ENCODE data around the gene HLA-DRA. TPM values are rescaled to one million over a fixed set of nuclear protein-coding genes. Genes with fewer than 3 reads are reported as not detected.

The HLA-DRA gene
- total RNA-seq, 1 experiment from 2014 or later = 2.8 TPM

DNA sequence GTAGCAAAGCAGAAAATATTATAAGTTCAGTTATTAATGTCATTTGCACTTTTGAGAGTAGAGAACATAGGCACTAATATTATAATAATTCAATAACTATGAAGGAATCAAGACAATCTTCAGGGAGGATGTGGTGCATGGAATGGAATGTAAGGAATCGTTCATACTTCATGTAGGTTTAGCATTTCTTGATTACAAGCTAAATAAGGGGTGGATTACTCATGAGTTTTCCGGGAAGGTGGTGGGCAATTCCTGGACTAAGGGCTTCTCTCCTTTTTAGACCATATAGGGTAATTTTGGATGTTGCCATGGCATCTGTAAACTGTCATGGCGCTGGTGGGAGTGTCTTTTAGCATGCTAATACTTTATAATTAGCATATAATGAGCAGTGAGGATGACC, 23.7 kb upstream of the HLA-DRA start:
- no peak for ATAC-seq
- H3K27ac Mint-ChIP-seq = no peak overlapping the region
- H3K4me3 Mint-ChIP-seq = peak overlapping the region; percentile 64; the same call in 1 of the 2 replicates
- POLR2A ChIA-PET = no interaction called here
- no peaks in the 10 kb centered on the region for H3K36me3 Mint-ChIP-seq
- TF ChIP-seq CREB1 (CRISPR knock-in tag; IDR thresholded peaks at IDR 0.05) (no peak), NFATC4 (CRISPR knock-in tag; IDR thresholded peaks at IDR 0.05) (no peak), GABPB1 (CRISPR knock-in tag; IDR thresholded peaks at IDR 0.05) (no peak), ELF4 (CRISPR knock-in tag; IDR thresholded peaks at IDR 0.05; ENCODE audit: low read depth) (no peak), NFE2L1 (CRISPR knock-in tag; IDR thresholded peaks at IDR 0.05) (no peak), MXD4 (CRISPR knock-in tag; IDR thresholded peaks at IDR 0.05; ENCODE audit: borderline replicate concordance) (no peak)
- TF ChIP-seq, protein P1, sequence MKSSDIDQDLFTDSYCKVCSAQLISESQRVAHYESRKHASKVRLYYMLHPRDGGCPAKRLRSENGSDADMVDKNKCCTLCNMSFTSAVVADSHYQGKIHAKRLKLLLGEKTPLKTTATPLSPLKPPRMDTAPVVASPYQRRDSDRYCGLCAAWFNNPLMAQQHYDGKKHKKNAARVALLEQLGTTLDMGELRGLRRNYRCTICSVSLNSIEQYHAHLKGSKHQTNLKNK (CRISPR knock-in tag; IDR thresholded peaks at IDR 0.05) = no peak
- TF ChIP-seq, protein P2, sequence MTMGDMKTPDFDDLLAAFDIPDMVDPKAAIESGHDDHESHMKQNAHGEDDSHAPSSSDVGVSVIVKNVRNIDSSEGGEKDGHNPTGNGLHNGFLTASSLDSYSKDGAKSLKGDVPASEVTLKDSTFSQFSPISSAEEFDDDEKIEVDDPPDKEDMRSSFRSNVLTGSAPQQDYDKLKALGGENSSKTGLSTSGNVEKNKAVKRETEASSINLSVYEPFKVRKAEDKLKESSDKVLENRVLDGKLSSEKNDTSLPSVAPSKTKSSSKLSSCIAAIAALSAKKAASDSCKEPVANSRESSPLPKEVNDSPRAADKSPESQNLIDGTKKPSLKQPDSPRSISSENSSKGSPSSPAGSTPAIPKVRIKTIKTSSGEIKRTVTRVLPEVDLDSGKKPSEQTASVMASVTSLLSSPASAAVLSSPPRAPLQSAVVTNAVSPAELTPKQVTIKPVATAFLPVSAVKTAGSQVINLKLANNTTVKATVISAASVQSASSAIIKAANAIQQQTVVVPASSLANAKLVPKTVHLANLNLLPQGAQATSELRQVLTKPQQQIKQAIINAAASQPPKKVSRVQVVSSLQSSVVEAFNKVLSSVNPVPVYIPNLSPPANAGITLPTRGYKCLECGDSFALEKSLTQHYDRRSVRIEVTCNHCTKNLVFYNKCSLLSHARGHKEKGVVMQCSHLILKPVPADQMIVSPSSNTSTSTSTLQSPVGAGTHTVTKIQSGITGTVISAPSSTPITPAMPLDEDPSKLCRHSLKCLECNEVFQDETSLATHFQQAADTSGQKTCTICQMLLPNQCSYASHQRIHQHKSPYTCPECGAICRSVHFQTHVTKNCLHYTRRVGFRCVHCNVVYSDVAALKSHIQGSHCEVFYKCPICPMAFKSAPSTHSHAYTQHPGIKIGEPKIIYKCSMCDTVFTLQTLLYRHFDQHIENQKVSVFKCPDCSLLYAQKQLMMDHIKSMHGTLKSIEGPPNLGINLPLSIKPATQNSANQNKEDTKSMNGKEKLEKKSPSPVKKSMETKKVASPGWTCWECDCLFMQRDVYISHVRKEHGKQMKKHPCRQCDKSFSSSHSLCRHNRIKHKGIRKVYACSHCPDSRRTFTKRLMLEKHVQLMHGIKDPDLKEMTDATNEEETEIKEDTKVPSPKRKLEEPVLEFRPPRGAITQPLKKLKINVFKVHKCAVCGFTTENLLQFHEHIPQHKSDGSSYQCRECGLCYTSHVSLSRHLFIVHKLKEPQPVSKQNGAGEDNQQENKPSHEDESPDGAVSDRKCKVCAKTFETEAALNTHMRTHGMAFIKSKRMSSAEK (CRISPR knock-in tag; IDR thresholded peaks at IDR 0.05; ENCODE audit: borderline replicate concordance) = no peak
- TF ChIP-seq, protein P3, sequence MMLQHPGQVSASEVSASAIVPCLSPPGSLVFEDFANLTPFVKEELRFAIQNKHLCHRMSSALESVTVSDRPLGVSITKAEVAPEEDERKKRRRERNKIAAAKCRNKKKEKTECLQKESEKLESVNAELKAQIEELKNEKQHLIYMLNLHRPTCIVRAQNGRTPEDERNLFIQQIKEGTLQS (CRISPR knock-in tag; conservative IDR thresholded peaks at IDR 0.05) = no peak
- TF ChIP-seq, protein P4, sequence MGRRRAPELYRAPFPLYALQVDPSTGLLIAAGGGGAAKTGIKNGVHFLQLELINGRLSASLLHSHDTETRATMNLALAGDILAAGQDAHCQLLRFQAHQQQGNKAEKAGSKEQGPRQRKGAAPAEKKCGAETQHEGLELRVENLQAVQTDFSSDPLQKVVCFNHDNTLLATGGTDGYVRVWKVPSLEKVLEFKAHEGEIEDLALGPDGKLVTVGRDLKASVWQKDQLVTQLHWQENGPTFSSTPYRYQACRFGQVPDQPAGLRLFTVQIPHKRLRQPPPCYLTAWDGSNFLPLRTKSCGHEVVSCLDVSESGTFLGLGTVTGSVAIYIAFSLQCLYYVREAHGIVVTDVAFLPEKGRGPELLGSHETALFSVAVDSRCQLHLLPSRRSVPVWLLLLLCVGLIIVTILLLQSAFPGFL (CRISPR knock-in tag; IDR thresholded peaks at IDR 0.05; ENCODE audit: borderline replicate concordance) = no peak
- TF ChIP-seq, protein P5, sequence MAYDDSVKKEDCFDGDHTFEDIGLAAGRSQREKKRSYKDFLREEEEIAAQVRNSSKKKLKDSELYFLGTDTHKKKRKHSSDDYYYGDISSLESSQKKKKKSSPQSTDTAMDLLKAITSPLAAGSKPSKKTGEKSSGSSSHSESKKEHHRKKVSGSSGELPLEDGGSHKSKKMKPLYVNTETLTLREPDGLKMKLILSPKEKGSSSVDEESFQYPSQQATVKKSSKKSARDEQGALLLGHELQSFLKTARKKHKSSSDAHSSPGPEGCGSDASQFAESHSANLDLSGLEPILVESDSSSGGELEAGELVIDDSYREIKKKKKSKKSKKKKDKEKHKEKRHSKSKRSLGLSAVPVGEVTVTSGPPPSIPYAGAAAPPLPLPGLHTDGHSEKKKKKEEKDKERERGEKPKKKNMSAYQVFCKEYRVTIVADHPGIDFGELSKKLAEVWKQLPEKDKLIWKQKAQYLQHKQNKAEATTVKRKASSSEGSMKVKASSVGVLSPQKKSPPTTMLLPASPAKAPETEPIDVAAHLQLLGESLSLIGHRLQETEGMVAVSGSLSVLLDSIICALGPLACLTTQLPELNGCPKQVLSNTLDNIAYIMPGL (CRISPR knock-in tag; IDR thresholded peaks at IDR 0.05) = no peak
- TF ChIP-seq, protein P6, sequence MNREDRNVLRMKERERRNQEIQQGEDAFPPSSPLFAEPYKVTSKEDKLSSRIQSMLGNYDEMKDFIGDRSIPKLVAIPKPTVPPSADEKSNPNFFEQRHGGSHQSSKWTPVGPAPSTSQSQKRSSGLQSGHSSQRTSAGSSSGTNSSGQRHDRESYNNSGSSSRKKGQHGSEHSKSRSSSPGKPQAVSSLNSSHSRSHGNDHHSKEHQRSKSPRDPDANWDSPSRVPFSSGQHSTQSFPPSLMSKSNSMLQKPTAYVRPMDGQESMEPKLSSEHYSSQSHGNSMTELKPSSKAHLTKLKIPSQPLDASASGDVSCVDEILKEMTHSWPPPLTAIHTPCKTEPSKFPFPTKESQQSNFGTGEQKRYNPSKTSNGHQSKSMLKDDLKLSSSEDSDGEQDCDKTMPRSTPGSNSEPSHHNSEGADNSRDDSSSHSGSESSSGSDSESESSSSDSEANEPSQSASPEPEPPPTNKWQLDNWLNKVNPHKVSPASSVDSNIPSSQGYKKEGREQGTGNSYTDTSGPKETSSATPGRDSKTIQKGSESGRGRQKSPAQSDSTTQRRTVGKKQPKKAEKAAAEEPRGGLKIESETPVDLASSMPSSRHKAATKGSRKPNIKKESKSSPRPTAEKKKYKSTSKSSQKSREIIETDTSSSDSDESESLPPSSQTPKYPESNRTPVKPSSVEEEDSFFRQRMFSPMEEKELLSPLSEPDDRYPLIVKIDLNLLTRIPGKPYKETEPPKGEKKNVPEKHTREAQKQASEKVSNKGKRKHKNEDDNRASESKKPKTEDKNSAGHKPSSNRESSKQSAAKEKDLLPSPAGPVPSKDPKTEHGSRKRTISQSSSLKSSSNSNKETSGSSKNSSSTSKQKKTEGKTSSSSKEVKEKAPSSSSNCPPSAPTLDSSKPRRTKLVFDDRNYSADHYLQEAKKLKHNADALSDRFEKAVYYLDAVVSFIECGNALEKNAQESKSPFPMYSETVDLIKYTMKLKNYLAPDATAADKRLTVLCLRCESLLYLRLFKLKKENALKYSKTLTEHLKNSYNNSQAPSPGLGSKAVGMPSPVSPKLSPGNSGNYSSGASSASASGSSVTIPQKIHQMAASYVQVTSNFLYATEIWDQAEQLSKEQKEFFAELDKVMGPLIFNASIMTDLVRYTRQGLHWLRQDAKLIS (CRISPR knock-in tag; IDR thresholded peaks at IDR 0.05; ENCODE audit: borderline replicate concordance) = no peak
- TF ChIP-seq, protein P7, sequence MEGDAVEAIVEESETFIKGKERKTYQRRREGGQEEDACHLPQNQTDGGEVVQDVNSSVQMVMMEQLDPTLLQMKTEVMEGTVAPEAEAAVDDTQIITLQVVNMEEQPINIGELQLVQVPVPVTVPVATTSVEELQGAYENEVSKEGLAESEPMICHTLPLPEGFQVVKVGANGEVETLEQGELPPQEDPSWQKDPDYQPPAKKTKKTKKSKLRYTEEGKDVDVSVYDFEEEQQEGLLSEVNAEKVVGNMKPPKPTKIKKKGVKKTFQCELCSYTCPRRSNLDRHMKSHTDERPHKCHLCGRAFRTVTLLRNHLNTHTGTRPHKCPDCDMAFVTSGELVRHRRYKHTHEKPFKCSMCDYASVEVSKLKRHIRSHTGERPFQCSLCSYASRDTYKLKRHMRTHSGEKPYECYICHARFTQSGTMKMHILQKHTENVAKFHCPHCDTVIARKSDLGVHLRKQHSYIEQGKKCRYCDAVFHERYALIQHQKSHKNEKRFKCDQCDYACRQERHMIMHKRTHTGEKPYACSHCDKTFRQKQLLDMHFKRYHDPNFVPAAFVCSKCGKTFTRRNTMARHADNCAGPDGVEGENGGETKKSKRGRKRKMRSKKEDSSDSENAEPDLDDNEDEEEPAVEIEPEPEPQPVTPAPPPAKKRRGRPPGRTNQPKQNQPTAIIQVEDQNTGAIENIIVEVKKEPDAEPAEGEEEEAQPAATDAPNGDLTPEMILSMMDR (IDR thresholded peaks at IDR 0.05) = no peak
- TF ChIP-seq, protein P8, sequence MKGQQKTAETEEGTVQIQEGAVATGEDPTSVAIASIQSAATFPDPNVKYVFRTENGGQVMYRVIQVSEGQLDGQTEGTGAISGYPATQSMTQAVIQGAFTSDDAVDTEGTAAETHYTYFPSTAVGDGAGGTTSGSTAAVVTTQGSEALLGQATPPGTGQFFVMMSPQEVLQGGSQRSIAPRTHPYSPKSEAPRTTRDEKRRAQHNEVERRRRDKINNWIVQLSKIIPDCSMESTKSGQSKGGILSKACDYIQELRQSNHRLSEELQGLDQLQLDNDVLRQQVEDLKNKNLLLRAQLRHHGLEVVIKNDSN (CRISPR knock-in tag; IDR thresholded peaks at IDR 0.05) = no peak
- CTCF ChIA-PET = interaction anchor here (1.0 kb wide), 1 partner anchor 370 kb away, joined by 3 read pairs; no protein-coding TSS in a partner anchor
- H3K4me1 Mint-ChIP-seq = peaks cover 7% of the 10 kb centered on the region; the same call in 1 of the 2 replicates
- H3K27me3 Mint-ChIP-seq (ENCODE audit: low read depth) = peaks cover 37% of the 10 kb centered on the region
- no peak for DNase-seq (ENCODE audit: low spot score)
- no peaks in the 10 kb centered on the region for H3K9me3 Mint-ChIP-seq
